IMR-90 (cell line): Measurements from ENCODE around the gene SLC29A3. TPM values are rescaled to one million over a fixed set of nuclear protein-coding genes. Genes with fewer than 3 reads are reported as not detected.
A peak's percentile ranks its signal among the peaks of the same experiment; 100 is the strongest.

Source experiments
- ATAC-seq: fragments of 200-7000 bp; cut with Tn5 transposase; 2 replicates; pipeline ENCODE4 v1.9.1; 2020; ENCODE audit warnings: low read depth, mild to moderate bottlenecking, moderate library complexity
- BruUV-seq: library from RNA; stranded (reverse); fragments of 400-500 nt; replicated peaks from 2 replicates; lab custom pipeline; 2021; lab: Mats Ljungman, UMichigan
- CTCF ChIA-PET: fragments of 300-600 bp; formaldehyde crosslinking; extraction: SDS; loops from one replicate; lab custom pipeline; 2021; ENCODE audit warnings: antibody characterized with exemption; lab: Yijun Ruan, JAX
- POLR2A ChIA-PET: fragments of 300-600 bp; sonication (Branson Sonifier 250); formaldehyde crosslinking; loops from one replicate; lab custom pipeline; 2022; ENCODE audit warnings: antibody characterized with exemption; ENCODE audit not compliant: unreplicated experiment; lab: Charles Lee
- DNase-seq: peaks from one replicate; pipeline ENCODE4 v3.0.0; 2013
- H2AFZ ChIP-seq: replicated peaks from 2 replicates; pipeline ENCODE3; 2013; ENCODE audit warnings: low read length, mild to moderate bottlenecking; ENCODE audit not compliant: poor library complexity
- H2AK5ac ChIP-seq: 2 replicates; pipeline ENCODE4 v1.6.1; 2013; ENCODE audit warnings: low read depth, low read length, inconsistent platforms
- H2AK9ac ChIP-seq: replicated peaks from 2 replicates; pipeline ENCODE3; 2013; ENCODE audit warnings: mild to moderate bottlenecking, low read depth, low read length, moderate library complexity; ENCODE audit not compliant: poor library complexity
- H2BK120ac ChIP-seq: 2 replicates; pipeline ENCODE4 v1.6.1; 2013; ENCODE audit warnings: low read depth, low read length, inconsistent platforms
- H2BK15ac ChIP-seq: 3 replicates; pipeline ENCODE4 v1.6.1; 2013; ENCODE audit warnings: low read depth, low read length, inconsistent platforms
- H2BK20ac ChIP-seq: 2 replicates; pipeline ENCODE4 v1.6.1; 2013; ENCODE audit warnings: low read depth, mild to moderate bottlenecking, inconsistent platforms, low read length, moderate library complexity
- H2BK5ac ChIP-seq: 2 replicates; pipeline ENCODE4 v1.6.1; 2013; ENCODE audit warnings: mild to moderate bottlenecking, low read depth, low read length, inconsistent platforms; ENCODE audit not compliant: poor library complexity, severe bottlenecking
- H3K14ac ChIP-seq: replicated peaks from 2 replicates; pipeline ENCODE4 v1.6.1; 2013; ENCODE audit warnings: low read depth, low read length, inconsistent platforms
- H3K18ac ChIP-seq: 2 replicates; pipeline ENCODE4 v1.6.1; 2013; ENCODE audit warnings: low read depth, low read length, control low read depth
- H3K23ac ChIP-seq: 2 replicates; pipeline ENCODE4 v1.6.1; 2013; ENCODE audit warnings: low read depth, low read length, inconsistent platforms
- H3K27ac ChIP-seq: 2 replicates; pipeline ENCODE4 v1.5.1; 2013; ENCODE audit warnings: mild to moderate bottlenecking, control low read depth, low read length; ENCODE audit not compliant: insufficient read depth
- H3K27me3 ChIP-seq: 2 replicates; pipeline ENCODE4 v1.6.1; 2013; ENCODE audit warnings: low read length; ENCODE audit not compliant: control insufficient read depth, insufficient read depth
- H3K36me3 ChIP-seq: 2 replicates; pipeline ENCODE4 v1.6.1; 2013; ENCODE audit warnings: low read length, mixed read lengths; ENCODE audit not compliant: control insufficient read depth, insufficient read depth
- H3K4ac ChIP-seq: 2 replicates; pipeline ENCODE4 v1.6.1; 2013; ENCODE audit warnings: low read depth, low read length, inconsistent platforms
- H3K4me1 ChIP-seq: 2 replicates; pipeline ENCODE4 v1.6.1; 2013; ENCODE audit warnings: low read length, mixed read lengths; ENCODE audit not compliant: control insufficient read depth, insufficient read depth
- H3K4me2 ChIP-seq: 2 replicates; pipeline ENCODE4 v1.6.1; 2013; ENCODE audit warnings: low read depth, mild to moderate bottlenecking, control low read depth, low read length, moderate library complexity
- H3K4me3 ChIP-seq: 2 replicates; pipeline ENCODE4 v1.5.1; 2013; ENCODE audit warnings: low read depth, mild to moderate bottlenecking, control low read depth, low read length, moderate library complexity; ENCODE audit not compliant: insufficient read depth
- H3K56ac ChIP-seq: 2 replicates; pipeline ENCODE4 v1.6.1; 2013; ENCODE audit warnings: low read length, inconsistent platforms; ENCODE audit not compliant: insufficient read depth; ENCODE audit errors: extremely low read depth
- H3K79me1 ChIP-seq, 2 experiments: 2 replicates each; pipeline ENCODE4 v1.6.1; 2013; ENCODE audit warnings: low read length in 2 of 2, inconsistent platforms in 1 of 2, low read depth in 1 of 2
- H3K9ac ChIP-seq: 2 replicates; pipeline ENCODE4 v1.6.1; 2013; ENCODE audit warnings: low read depth, low read length, control low read depth
- H3K9me1 ChIP-seq: 2 replicates; pipeline ENCODE4 v1.6.1; 2013; ENCODE audit warnings: low read length, inconsistent platforms; ENCODE audit not compliant: insufficient read depth
- H3K9me3 ChIP-seq: 2 replicates; pipeline ENCODE4 v1.6.1; 2013; ENCODE audit warnings: low read length; ENCODE audit not compliant: control insufficient read depth, insufficient read depth
- H4K20me1 ChIP-seq: 2 replicates; pipeline ENCODE4 v1.6.1; 2013; ENCODE audit warnings: low read length, inconsistent platforms; ENCODE audit not compliant: insufficient read depth
- H4K5ac ChIP-seq: 2 replicates; pipeline ENCODE4 v1.6.1; 2013; ENCODE audit warnings: mild to moderate bottlenecking, low read depth, low read length, control low read depth
- H4K8ac ChIP-seq, 2 experiments: 2 replicates each; pipeline ENCODE4 v1.6.1; 2013; ENCODE audit warnings: low read depth in 2 of 2, low read length in 2 of 2, control low read depth in 1 of 2, inconsistent platforms in 1 of 2
- H4K91ac ChIP-seq: 2 replicates; pipeline ENCODE4 v1.6.1; 2013; ENCODE audit warnings: low read depth, low read length, inconsistent platforms; ENCODE audit not compliant: insufficient read depth
- CEBPB ChIP-seq: IDR thresholded peaks from 2 replicates; pipeline ENCODE4 v1.6.1; 2012; ENCODE audit warnings: low read depth, low read length, improper control_type of control experiment
- CTCF ChIP-seq: conservative IDR thresholded peaks from 2 replicates; pipeline ENCODE4 v1.5.1; 2012; ENCODE audit warnings: mild to moderate bottlenecking, low read depth, low read length, improper control_type of control experiment
- ELK1 ChIP-seq: fragments of 150-350 bp; IDR thresholded peaks from 2 replicates; pipeline ENCODE4 v1.6.1; 2016; ENCODE audit warnings: low read depth, mild to moderate bottlenecking, low read length, moderate library complexity, borderline replicate concordance
- FOS ChIP-seq: fragments of 150-350 bp; IDR thresholded peaks from 2 replicates; pipeline ENCODE4 v1.6.1; 2016; ENCODE audit warnings: low read depth, low read length
- MAFK ChIP-seq: IDR thresholded peaks from 2 replicates; pipeline ENCODE4 v1.6.1; 2012; ENCODE audit warnings: low read depth, low read length, improper control_type of control experiment
- MXI1 ChIP-seq: IDR thresholded peaks from 2 replicates; pipeline ENCODE4 v1.6.1; 2012; ENCODE audit warnings: low read depth, mild to moderate bottlenecking, low read length, moderate library complexity, borderline replicate concordance
- WGBS, 2 experiments: methylation state at CpG; one replicate each; pipeline versions ENCODE4 v1.1.5 to v1.1.7; 2013; ENCODE audit warnings: missing lambda C conversion rate in 2 of 2; ENCODE audit not compliant: insufficient read length in 1 of 2; ENCODE audit errors: extremely low coverage in 2 of 2; 5-methylcytosine and 5-hydroxymethylcytosine counted together
- dilution Hi-C: fragments of 300-500 bp; cut with HindIII; formaldehyde crosslinking; loops from one replicate; pipeline ENCODE4 v1.14.3; 2018; ENCODE audit warnings: low sequenced_read_pairs; ENCODE audit not compliant: unreplicated experiment
- in situ Hi-C: fragments of 300-500 bp; cut with MboI; formaldehyde crosslinking; loops from 3 replicates; pipeline ENCODE4 v1.14.3; 2019; ENCODE audit warnings: low sequenced_read_pairs, inconsistent platforms, mixed read lengths
- intact Hi-C: fragments of 100-400 bp; cut with micrococcal nuclease; formaldehyde crosslinking; loops from 2 replicates; pipeline ENCODE4 v1.10.0; 2022
- polyA plus RNA-seq, 3 experiments: library from polyadenylated mRNA; depleted of rRNA; stranded (reverse); fragments of >200 nt; gene quantifications; 2 replicates each; pipeline ENCODE4 v1.2.3, GENCODE V29; 2012; ENCODE audit warnings: low replicate concordance in 1 of 3
- total RNA-seq: library from RNA; depleted of rRNA; stranded (reverse); fragments of >200 nt; gene quantifications from 2 replicates; pipeline ENCODE4 v1.2.3, GENCODE V29; 2012

Gene SLC29A3
- total and polyA plus RNA-seq, 2 of the 4 experiments (the other 2 are of a cell fraction), result 0.72 to 3.0 TPM

GRCh38 chr10:71406878-71407277 lies 87.8 kb downstream of the SLC29A3 start:
- Histone ChIP-seq H4K91ac (no peak overlapping the region), H3K4ac (no peak overlapping the region), H3K23ac (no peak overlapping the region), H3K79me1 (no peaks in the 10 kb centered on the region), H4K8ac (no peak overlapping the region), H3K4me2 (no peak overlapping the region), H2BK5ac (no peak overlapping the region), H2BK120ac (no peak overlapping the region), H3K14ac (no peak overlapping the region), H3K27me3 (peaks cover 40% of the 10 kb centered on the region), H2BK20ac (no peak overlapping the region), H3K9me3 (peaks cover 2% of the 10 kb centered on the region; the same call in 1 of the 2 replicates), H3K4me1 (no peaks in the 10 kb centered on the region), H2BK15ac (no peak overlapping the region), H3K4me3 (no peak overlapping the region), H2AK9ac (no peak overlapping the region), H3K18ac (no peak overlapping the region), H4K5ac (no peak overlapping the region), H3K9me1 (no peaks in the 10 kb centered on the region; the same call in 1 of the 2 replicates), H2AK5ac (no peak overlapping the region), H3K36me3 (no peaks in the 10 kb centered on the region), H3K56ac (no peak overlapping the region), H2AFZ (no peak overlapping the region), H3K9ac (no peak overlapping the region), H3K27ac (no peak overlapping the region), H4K20me1 (no peaks in the 10 kb centered on the region)
- dilution Hi-C loops, result no loop called here
- DNase-seq (no peak), ATAC-seq (no peak)
- ChIA-PET CTCF (no interaction called here), POLR2A (no interaction called here)
- intact Hi-C loops, result no loop called here
- WGBS, 2 experiments, result 100% methylated on average over 1 of the region's 3 CpGs; no CpG with 5 or more reads in 1 of the 2 experiments
- in situ Hi-C loops, result no loop called here
- no peak for TF ChIP-seq MXI1
- no peak for TF ChIP-seq FOS
- TF ChIP-seq MAFK, result no peak
- no peak for TF ChIP-seq CTCF
- no peak for TF ChIP-seq ELK1
- peak; percentile 70 for TF ChIP-seq CEBPB
- no TSS peak for BruUV-seq
